Stimulated activated CD4-positive, alpha-beta T cell treated with anti-CD3 and anti-CD28 coated beads, Interleukin-12 subunit alpha, Interleukin-12 subunit beta, amount 100 ng/mL, for 48 hours (primary cell): ENCODE data around the gene CDC5L.
A peak's percentile ranks its signal among the peaks of the same experiment; 100 is the strongest.

Experiments used
- DNase-seq, 3 donors: peaks; one replicate each; pipeline ENCODE4 v3.0.0-alpha.2; 2020; ENCODE audit warnings: low read depth in 2 of 3, low spot score in 1 of 3

CDC5L gene

GRCh38 chr6:44373051-44373450, 14.5 kb upstream of the CDC5L start:
- no peak for DNase-seq

- DNase-seq = no peak
Measured at GRCh38 chr6:44373787-44374186, 13.7 kb upstream of the CDC5L start.

GRCh38 chr6:44375071-44375470, 12.4 kb upstream of the CDC5L start:
- no peak for DNase-seq

- no peak for DNase-seq
Measured at GRCh38 chr6:44377484-44377883, 10.0 kb upstream of the CDC5L start.

GRCh38 chr6:44377971-44378370, 9.5 kb upstream of the CDC5L start:
- DNase-seq = no peak

GRCh38 chr6:44381739-44382138, 5.8 kb upstream of the CDC5L start:
- no peak for DNase-seq

- no peak for DNase-seq
Measured at GRCh38 chr6:44386364-44386928, 1.1 kb upstream of the CDC5L start.

- no peak for DNase-seq
Measured at GRCh38 chr6:44386929-44387345, 569 bp upstream of the CDC5L start.

DNA sequence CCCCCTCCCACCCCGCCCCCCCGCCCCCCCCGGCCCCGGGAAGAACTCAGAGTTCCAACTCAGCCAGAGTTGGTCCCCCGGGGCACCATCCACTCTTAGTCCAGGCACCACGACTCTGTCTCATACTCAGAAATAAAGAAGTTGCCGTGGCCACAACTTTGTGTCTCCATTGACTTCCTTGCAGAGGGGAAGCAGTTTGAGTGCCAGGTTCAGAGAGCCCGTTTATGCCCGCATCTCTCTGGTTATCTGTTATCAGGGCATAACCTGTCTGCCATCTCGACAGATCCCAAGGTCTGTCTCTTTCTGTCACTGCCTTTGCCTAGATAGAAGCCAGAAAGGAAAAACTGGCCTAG, 605 bp downstream of the CDC5L start:
- DNase-seq = peak in 1 of 3 donors; percentile 2

DNA sequence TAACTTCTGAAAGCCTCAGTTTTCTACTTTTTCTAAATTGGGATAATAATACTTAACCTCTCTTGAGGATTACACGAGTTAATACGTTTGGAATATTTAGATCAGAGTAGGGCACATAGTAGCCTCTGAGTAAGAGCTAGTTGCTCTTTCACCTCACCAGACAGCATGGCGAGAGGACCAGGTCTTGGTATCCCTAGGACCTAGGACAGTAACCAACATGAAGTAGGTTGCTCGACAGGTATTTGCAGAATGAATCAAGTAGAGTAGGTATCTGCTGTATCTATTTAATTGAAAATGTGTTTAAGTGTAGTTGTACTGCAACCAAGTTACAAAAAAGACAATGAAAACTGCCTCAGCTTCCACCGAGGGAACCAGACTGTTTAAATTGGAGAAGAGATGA, 1.4 kb downstream of the CDC5L start:
- DNase-seq = no peak

DNA sequence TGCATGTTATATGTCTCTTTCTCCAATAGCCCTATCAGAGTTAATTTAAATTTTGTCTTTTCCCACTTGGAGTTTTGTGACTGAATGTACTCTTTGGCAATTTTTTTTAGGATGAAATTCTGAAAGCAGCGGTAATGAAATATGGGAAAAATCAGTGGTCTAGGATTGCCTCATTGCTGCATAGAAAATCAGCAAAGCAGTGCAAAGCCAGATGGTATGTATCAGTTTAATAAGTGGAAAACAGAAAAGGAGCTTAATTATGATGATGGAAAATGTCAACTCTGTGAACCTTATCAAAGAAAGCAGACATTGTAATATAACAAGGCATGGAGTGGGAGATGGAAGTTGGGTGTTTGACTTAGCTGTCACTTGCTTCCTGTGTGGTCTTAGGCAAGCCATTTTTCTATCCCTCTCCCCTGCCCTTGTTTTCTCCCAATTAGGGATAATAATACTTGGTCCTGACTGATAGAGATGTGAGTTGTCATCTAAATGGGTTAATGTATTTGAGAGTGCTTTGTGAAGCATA, 2.7 kb downstream of the CDC5L start:
- DNase-seq = no peak

GRCh38 chr6:44395501-44395900, 8.0 kb downstream of the CDC5L start:
- DNase-seq = no peak

- no peak for DNase-seq
Measured at GRCh38 chr6:44396968-44397367, 9.5 kb downstream of the CDC5L start.

- no peak for DNase-seq
Measured at GRCh38 chr6:44397424-44398164, 10.1 kb downstream of the CDC5L start.

DNA sequence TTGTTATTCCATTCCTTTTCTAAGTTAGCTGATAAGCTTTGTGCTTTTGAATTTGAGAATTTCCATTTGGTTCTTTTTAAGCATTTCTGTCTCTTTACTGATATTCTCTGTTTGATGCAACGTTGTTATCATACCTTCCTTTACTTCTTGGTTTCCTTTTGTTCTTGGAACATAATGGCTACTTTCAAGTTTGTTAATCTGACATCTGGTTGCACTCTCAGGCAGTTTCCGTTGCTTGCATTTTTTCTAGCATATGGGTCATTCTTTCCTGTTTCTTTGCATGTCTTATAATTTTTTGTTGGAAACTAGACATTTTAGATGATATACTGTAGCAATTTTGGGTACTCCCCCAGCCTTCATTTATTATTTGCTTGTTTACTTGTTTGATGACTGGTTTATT, 12.5 kb downstream of the CDC5L start:
- DNase-seq = no peak

DNA sequence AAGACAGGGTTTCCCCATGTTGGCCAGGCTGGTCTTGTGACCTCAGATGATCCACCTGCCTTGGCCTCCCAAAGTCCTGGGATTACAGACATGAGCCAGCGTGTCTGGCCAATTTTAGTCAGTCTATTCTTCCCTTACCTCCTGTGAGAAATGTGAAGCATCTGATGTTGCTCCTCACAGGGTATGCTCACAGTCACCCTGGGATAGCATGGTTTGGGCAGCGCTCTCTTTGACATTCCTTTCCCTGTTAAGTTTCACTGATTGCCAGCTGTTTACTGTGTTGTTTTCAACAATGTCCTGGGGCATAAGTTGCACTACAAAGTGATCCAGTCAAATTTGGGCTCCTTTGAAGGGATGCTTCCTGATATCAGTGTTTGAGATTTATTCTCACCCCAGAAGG, 13.1 kb downstream of the CDC5L start:
- no peak for DNase-seq

- no peak for DNase-seq
Measured at GRCh38 chr6:44401138-44401537, 13.6 kb downstream of the CDC5L start.

- DNase-seq = no peak
Measured at GRCh38 chr6:44404022-44404714, 16.7 kb downstream of the CDC5L start.

GRCh38 chr6:44404715-44405099, 17.2 kb downstream of the CDC5L start:
- no peak for DNase-seq

DNA sequence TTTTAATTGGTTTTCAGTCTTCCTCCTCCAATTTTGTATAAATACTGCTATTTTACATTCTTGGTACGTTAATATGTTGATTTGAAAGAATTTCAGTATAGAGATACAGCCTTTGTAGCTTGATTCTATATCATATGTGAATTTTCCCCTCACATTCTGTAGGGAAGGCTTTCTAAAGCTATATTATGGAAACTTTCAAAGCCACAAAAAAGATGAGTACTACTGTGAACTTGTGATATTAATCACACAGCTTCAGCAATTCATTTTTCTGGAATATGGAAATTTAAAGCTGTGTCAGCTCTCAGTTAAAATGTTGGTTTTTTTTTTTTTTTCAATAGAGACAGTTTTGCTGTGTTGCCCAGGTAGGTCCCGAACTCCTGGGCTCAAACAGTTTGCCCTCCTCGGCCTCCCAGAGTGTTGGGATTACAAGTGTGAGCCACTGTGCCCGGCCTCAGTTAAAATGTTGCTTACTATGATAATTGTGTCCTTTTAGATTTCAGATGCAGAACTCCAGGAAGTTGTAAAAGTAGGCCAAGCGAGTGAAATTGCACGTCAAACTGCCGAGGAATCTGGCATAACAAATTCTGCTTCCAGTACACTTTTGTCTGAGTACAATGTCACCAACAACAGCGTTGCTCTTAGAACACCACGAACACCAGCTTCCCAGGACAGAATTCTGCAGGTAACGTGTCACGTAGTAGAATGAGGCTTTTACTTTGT, 20.6 kb downstream of the CDC5L start:
- DNase-seq = no peak

DNA sequence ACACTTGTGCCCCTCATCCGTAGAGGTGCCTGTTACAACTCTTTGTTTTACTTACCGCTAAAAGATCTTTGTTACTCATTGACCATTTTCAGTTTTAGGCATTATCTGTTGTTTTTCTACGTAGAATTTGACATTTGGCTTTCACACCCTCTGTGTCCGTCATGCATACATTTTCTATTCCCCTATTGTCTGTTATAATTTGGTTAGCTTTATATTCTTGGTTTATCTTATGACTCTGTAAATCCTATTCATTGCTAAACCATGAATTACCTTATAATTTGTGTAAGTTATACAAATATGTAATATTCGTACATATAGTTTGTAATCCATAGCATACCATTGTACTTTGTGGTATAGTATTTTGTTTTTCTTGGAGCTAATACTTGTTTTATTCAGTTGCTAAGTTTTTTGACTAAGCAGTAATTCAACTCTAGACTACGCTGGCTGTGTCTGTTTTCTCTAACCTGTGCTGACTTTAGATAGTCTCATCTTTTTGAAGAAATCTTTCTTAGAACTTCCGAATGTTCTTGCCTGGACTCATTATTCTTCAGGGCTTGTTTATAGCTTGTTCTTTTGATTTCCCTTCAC, 21.8 kb downstream of the CDC5L start:
- no peak for DNase-seq
